Mammary epithelial cell (primary cell): Measurements from ENCODE around the gene PGAP3.

Experiments
- EZH2 ChIP-seq: IDR thresholded peaks from 2 replicates; pipeline ENCODE4 v1.6.1; 2012; ENCODE audit warnings: low read length, inconsistent platforms, borderline replicate concordance
- TF ChIP-seq, protein P1 (sequence below), 2 donors: IDR thresholded peaks in 1 of 2; conservative IDR thresholded peaks in 1 of 2; 2 replicates each; pipeline ENCODE4 v1.5.1; 2011 to 2012; ENCODE audit warnings: inconsistent platforms in 2 of 2, low read length in 2 of 2, mild to moderate bottlenecking in 2 of 2, control low read depth in 1 of 2, low read depth in 1 of 2; ENCODE audit not compliant: insufficient read depth in 1 of 2; ENCODE audit errors: extremely low read depth in 1 of 2

DNA sequence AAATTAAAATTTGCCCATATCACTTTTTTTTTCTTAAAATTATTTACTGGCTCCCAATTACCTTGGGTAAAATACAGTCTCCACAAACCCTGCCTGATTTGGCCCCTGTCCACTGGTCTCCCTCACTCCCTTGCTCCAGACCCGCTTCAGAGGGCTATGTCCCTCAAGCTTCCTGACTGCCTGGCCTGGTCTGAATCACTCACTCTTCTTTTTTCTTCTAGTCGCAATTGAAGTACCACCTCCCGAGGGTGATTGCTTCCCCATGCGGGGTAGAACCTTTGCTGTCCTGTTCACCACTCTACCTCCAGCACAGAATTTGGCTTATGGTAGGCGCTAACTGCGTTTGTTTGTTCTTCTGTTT, 598 bp upstream of the PGAP3 start:
- TF ChIP-seq, protein P1, sequence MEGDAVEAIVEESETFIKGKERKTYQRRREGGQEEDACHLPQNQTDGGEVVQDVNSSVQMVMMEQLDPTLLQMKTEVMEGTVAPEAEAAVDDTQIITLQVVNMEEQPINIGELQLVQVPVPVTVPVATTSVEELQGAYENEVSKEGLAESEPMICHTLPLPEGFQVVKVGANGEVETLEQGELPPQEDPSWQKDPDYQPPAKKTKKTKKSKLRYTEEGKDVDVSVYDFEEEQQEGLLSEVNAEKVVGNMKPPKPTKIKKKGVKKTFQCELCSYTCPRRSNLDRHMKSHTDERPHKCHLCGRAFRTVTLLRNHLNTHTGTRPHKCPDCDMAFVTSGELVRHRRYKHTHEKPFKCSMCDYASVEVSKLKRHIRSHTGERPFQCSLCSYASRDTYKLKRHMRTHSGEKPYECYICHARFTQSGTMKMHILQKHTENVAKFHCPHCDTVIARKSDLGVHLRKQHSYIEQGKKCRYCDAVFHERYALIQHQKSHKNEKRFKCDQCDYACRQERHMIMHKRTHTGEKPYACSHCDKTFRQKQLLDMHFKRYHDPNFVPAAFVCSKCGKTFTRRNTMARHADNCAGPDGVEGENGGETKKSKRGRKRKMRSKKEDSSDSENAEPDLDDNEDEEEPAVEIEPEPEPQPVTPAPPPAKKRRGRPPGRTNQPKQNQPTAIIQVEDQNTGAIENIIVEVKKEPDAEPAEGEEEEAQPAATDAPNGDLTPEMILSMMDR (conservative IDR thresholded peaks at IDR 0.05 in 1 of 2, IDR thresholded peaks at IDR 0.05 in 1 of 2; ENCODE audit: extremely low read depth in 1 of 2, insufficient read depth in 1 of 2, low read depth in 1 of 2, low read length in 2 of 2), result no peak
- no peak for TF ChIP-seq EZH2
